Large intestine (tissue), 3 donors: ENCODE data around the gene SLC9A8. TPM values are rescaled to one million over a fixed set of nuclear protein-coding genes. Genes with fewer than 3 reads are reported as not detected.
A peak's percentile ranks its signal among the peaks of the same experiment; 100 is the strongest.

Source experiments
- DNase-seq, 2 donors: peaks; one replicate each; pipeline versions ENCODE4 v3.0.0 to v3.0.0-alpha.2; 2013
- H3K27ac ChIP-seq: one replicate; pipeline ENCODE4 v1.5.1; 2013; ENCODE audit warnings: low read length
- H3K27me3 ChIP-seq: 2 replicates; pipeline ENCODE4 v1.6.1; 2013; ENCODE audit warnings: low read length; ENCODE audit not compliant: control insufficient read depth, insufficient read depth
- H3K36me3 ChIP-seq: 2 replicates; pipeline ENCODE4 v1.6.1; 2013; ENCODE audit warnings: low read length; ENCODE audit not compliant: control insufficient read depth, insufficient read depth
- H3K4me1 ChIP-seq: one replicate; pipeline ENCODE4 v1.6.1; 2013; ENCODE audit warnings: low read length; ENCODE audit not compliant: control insufficient read depth, insufficient read depth
- H3K4me3 ChIP-seq: one replicate; pipeline ENCODE4 v1.5.1; 2013; ENCODE audit warnings: low read length
- H3K9me3 ChIP-seq: one replicate; pipeline ENCODE4 v1.6.1; 2013; ENCODE audit warnings: mild to moderate bottlenecking, low read depth, low read length, moderate library complexity; ENCODE audit not compliant: control insufficient read depth
- WGBS: methylation state at CpG from one replicate; pipeline ENCODE4 v1.1.5; 2013; ENCODE audit warnings: low lambda C conversion rate; ENCODE audit not compliant: insufficient coverage; 5-methylcytosine and 5-hydroxymethylcytosine counted together
- polyA plus RNA-seq: library from polyadenylated mRNA; unstranded; fragments of 120-200 nt; gene quantifications from one replicate; pipeline ENCODE4 v1.2.1, GENCODE V29; 2013

SLC9A8 gene
- polyA plus RNA-seq, 1 donor, result 11.3 TPM

DNA sequence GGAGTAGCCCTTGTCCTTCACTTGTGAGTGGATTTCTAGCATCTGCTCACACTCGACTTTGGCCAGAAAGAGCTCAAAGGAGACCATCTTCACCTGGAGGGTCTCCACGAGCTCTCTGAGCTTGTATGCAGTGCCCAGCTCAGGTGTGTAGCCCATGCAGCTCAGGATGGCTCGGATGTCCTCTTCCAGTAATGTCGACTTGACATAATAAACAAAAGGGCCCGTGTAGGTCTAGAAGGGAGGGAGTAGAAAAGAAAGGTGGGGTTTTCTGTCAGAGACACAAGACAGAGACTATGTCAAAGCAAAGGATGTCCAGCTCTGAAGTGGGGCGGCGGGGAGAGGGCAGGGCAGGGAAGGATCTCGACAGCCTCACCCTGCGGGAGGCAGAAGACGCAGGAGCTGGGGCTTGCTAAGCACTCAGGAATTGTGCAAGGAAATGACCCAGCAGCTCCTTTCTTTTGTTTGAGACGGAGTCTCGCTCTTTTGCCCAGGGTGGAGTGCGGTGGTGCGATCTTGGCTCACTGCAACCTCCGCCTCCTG is 94.1 kb downstream of the SLC9A8 start:
- H3K9me3 ChIP-seq, result peaks cover 5% of the 10 kb centered on the region
- DNase-seq, result no peak
- no peaks in the 10 kb centered on the region for H3K27me3 ChIP-seq
- H3K36me3 ChIP-seq, result peaks cover 56% of the 10 kb centered on the region
- WGBS, result no CpG with 5 or more reads among the region's 15 CpGs
- H3K27ac ChIP-seq, result no peak overlapping the region
- no peak overlapping the region for H3K4me3 ChIP-seq
- peaks cover 29% of the 10 kb centered on the region for H3K4me1 ChIP-seq

DNA sequence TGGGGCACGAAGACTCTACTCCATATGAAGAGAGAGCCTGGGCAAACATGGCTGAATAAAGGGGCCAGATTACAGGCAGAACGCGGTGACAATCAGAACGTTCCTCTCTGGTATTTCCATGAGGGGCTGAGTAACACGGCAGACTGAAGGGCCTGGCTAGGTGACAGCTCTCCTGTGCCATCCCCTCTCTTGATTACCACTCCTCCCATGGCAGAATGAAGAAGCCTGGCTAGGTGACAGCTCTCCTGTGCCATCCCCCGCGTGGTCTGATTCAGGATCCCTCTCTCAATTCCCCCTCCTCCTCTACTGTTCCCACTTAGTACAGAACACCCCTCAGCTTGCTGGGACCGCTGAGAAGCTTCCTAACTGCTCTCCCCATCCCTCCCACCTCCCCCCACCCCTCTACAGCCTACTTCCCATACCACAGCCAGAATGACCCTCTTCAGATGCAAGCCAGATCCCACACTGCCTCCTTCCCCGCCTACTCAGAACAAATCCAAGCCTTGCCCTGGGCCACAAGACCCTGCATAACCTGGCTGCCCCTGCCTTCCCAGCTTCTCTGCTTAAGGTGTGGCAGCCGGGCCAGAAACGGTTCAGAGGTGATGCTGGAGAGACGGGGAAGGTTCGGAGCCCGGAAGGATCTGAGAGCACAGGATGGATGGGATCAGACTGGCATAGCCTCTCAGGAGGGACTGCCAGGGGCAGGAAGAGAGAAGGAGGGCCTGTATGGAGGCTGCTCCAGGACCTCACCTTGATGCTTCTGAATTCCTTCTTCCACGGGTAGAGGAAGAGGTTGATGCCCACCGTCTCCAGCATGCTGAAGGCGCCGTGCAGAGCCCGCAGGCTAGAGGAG is 95.0 kb downstream of the SLC9A8 start:
- no peak overlapping the region for H3K27ac ChIP-seq
- H3K36me3 ChIP-seq, result peaks cover 56% of the 10 kb centered on the region
- no peak overlapping the region for H3K4me3 ChIP-seq
- no peaks in the 10 kb centered on the region for H3K27me3 ChIP-seq
- H3K9me3 ChIP-seq, result peaks cover 5% of the 10 kb centered on the region
- no CpG with 5 or more reads among the region's 19 CpGs for WGBS
- H3K4me1 ChIP-seq, result peaks cover 32% of the 10 kb centered on the region
- DNase-seq, result no peak

DNA sequence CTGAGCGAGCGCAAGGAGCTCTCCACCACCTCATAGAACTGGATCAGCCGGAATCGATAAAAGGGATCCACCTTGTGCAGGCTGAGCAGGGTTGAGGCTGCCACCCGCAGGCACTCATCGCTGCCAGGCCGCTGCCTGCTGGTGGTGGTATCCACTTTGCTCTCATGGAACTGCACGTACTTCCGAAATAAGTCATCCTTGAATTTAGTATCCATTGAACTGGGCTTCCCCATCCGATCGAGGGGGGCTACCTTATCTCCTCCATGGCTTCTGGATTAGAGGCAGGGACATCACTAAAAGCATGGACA is 95.6 kb downstream of the SLC9A8 start:
- H3K27ac ChIP-seq, result no peak overlapping the region
- H3K4me3 ChIP-seq, result no peak overlapping the region
- H3K36me3 ChIP-seq, result peaks cover 57% of the 10 kb centered on the region
- 100% methylated on average over 2 of the region's 11 CpGs for WGBS
- peaks cover 5% of the 10 kb centered on the region for H3K9me3 ChIP-seq
- DNase-seq, result no peak
- H3K27me3 ChIP-seq, result no peaks in the 10 kb centered on the region
- H3K4me1 ChIP-seq, result peaks cover 33% of the 10 kb centered on the region

DNA sequence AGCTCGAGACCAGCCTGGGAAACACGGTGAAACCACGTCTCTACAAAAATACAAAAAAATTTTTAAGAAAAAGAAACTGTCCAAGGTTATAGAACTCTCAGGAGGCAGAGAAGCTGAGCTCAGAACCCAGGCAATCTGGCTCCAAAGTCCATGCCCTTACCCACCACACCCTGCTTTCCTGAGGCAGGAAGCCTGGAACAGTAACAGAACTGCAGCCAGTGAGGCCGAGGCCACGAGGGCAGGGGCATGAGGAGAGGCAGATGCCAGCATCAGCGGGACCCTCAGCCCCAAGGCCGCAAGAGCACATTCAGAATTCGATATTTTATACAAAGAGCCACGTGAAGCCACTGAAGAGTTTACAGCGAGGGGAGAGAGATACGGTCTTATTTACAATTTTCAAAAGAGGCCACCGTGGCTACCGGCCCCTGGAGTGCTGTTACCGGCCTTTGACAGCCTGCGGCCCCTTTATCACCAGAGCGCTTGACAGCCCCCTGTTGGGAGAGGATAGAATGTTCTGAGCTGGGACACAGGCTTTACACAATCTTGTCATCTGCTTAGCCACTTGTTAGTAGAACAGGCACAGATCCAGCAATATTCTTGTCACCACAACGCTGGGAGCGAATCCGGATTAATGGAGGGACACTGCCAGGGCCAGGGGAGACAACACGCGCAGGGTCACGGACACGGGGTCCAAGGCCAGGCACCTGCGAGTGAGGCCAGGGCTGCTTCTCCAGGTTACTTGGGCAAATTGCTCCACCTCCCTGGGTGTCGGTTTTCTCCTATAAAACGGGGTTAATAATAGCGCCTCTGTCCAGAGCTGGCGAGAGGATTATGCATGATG is 97.1 kb downstream of the SLC9A8 start:
- Histone ChIP-seq H3K9me3 (peaks cover 5% of the 10 kb centered on the region), H3K4me1 (peaks cover 42% of the 10 kb centered on the region), H3K27ac (peak overlapping the region; percentile 87), H3K27me3 (no peaks in the 10 kb centered on the region), H3K36me3 (peaks cover 49% of the 10 kb centered on the region), H3K4me3 (no peak overlapping the region)
- DNase-seq, result peak; percentile 86 to 94
- 20% methylated on average over 1 of the region's 28 CpGs for WGBS

DNA sequence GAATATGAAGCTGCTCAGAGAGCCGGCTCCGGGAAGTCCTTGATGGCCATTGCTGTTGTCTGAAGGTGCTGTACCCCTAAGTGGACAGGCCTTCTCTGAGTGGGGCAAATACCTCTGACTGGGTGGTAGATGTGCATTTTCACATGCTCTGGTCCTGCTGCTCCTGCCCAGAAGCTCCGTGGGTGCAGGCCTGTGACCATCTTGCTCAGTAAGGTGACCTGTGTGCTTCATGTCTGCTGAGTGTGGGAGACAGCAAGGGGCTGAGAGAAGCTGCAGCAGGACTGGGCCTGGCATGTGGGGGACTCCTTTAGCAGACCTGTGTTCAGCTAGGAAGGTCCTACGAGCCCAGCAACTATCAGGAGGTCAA is 97.7 kb downstream of the SLC9A8 start:
- no peaks in the 10 kb centered on the region for H3K27me3 ChIP-seq
- peaks cover 42% of the 10 kb centered on the region for H3K4me1 ChIP-seq
- no CpG with 5 or more reads among the region's 4 CpGs for WGBS
- DNase-seq, result no peak
- H3K36me3 ChIP-seq, result peaks cover 43% of the 10 kb centered on the region
- peak overlapping the region; percentile 87 for H3K27ac ChIP-seq
- H3K4me3 ChIP-seq, result no peak overlapping the region
- peaks cover 5% of the 10 kb centered on the region for H3K9me3 ChIP-seq

DNA sequence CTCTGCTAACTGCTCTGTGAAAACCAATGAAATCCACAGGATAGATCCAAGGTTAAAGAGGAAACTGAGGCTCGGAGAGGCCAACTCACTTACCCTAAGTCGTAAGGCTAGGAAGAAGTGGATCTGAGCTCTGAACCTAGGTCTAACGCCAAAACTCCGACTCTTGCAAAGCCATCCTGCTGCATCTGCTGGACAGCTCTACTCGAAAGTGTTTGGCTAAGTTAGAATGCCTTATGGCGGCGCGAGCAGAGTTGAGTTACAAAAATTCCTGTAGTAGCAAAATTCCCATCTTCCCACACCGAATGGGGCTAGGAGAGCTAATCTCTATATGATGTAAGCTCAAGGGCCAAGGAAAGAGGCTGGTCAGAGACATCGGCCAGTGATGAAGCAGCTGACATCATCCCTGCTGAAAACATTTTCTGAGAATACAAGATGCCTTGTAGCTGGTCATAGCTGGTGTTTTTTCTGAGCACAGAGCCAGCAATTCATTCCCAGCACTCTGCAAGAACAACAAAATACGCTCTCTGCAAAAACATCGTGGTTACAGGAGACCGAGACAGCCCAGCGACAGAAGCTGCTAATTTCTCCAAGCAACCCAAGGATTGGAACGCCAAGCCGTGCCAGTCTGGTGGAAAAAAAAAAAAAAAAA is 100.9 kb downstream of the SLC9A8 start:
- Histone ChIP-seq H3K4me1 (peaks cover 53% of the 10 kb centered on the region), H3K27ac (no peak overlapping the region), H3K36me3 (peaks cover 14% of the 10 kb centered on the region), H3K27me3 (no peaks in the 10 kb centered on the region), H3K4me3 (peak overlapping the region; percentile 95), H3K9me3 (no peaks in the 10 kb centered on the region)
- WGBS, result 81% methylated on average over 6 of the region's 16 CpGs
- no peak for DNase-seq

DNA sequence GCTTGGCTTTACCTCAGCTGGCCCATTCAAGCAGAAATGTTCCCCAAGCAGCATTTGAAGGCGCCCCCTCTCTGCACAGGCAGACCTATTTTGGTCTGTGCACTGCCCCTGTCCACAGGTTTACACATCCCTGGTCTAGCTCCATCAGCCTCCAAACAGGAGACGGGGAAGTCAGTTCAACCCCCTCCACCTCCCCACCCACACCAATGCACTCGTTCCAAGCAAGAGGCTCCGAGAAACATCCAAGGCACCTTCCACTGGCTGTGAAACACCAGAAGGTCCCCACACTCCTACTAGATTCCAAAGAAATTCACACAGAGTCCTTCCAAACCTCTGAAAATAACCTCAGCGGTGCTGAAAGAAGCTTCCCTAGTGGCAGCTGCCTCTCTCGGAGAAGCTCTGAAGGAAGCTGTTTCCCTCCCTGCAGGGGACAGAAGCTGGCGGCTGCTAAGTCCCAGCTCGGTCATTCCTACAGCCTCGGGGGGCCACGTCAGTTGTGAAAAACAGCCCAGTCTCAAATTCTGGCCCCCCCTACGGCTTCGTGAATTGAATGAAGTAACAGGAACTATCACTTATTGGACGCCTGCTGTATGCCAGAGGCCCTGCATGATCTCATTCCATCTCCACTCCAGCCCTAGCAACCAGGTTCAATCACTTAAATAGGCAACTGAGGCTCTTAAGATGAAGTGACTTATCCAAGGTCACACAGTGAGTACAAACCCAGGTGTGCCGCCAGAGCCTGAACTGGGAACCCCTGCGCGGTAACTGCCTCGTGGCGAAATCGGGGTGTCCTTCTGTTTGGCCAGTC is 101.9 kb downstream of the SLC9A8 start:
- DNase-seq, result peak in 1 of 2 donors; percentile 52
- Histone ChIP-seq H3K9me3 (no peaks in the 10 kb centered on the region), H3K36me3 (peaks cover 8% of the 10 kb centered on the region), H3K4me3 (peak overlapping the region; percentile 95), H3K4me1 (peaks cover 44% of the 10 kb centered on the region), H3K27me3 (no peaks in the 10 kb centered on the region), H3K27ac (peak overlapping the region; percentile 99)
- WGBS, result no CpG with 5 or more reads among the region's 19 CpGs

DNA sequence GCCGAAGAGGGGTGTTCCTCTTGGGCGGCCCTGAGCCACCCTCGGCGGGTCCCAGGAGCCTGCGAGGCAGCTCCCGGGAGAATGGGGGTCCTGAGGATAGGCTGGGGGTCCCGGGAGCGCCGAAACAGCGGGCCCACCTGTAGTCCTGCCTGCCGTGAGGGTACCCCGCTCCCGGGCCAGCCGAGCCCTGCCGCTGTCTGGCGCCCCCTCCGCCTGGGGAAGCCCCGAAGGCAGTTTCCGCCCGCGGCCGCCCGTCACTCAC is 102.4 kb downstream of the SLC9A8 start:
- WGBS, result no CpG with 5 or more reads among the region's 23 CpGs
- no peak for DNase-seq
- H3K4me1 ChIP-seq, result peaks cover 39% of the 10 kb centered on the region
- peak overlapping the region; percentile 95 for H3K4me3 ChIP-seq
- H3K36me3 ChIP-seq, result peaks cover 8% of the 10 kb centered on the region
- peak overlapping the region; percentile 99 for H3K27ac ChIP-seq
- no peaks in the 10 kb centered on the region for H3K9me3 ChIP-seq
- H3K27me3 ChIP-seq, result no peaks in the 10 kb centered on the region

DNA sequence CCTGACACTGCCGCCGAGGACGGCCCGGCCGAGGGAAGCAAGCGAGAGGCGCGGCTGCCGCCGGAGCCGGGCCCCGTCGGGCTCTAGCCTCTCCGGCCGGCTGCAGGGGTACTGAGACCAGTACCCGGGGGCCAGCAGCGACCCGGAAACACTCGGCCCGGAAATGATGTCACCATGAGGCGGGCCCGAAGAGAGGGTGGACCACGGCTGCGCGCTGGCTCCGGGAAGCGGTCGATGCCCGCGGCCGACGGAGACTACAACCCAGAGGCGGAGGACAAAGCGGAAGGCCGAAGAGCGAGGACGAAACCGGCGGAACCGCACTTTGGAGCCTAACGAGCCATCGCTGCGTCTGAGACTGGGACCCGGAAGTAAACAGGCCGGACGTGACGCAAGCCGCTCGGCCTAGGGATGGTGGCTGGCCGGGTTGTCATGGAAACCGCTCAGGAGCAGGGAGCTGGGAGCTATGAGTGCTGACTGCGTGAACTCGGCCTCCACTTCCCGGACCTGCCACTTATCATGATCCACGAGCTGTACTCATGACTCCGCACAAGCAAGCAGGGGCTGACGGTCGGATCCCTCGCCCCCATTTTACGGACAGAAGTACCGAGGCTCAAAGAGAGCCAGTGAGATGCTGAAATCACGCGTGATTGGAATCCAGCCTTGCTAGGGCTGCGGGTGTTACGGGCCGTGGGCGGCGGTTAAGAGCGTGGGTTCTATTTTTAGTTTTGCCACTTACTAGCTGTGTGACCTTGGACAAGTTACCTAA is 102.9 kb downstream of the SLC9A8 start, which contains the start of gene SPATA2:
Gene SPATA2 (minus strand): TSS at position 150 of the 766 bp plus-strand sequence. CDS start 7,039 bp downstream, outside the sequence.
- DNase-seq, result peak; percentile 96 to 97
- Histone ChIP-seq H3K9me3 (no peaks in the 10 kb centered on the region), H3K4me1 (peaks cover 34% of the 10 kb centered on the region), H3K4me3 (peak within 1 kb of the TSS; percentile 95), H3K27me3 (no peaks in the 10 kb centered on the region), H3K36me3 (peaks cover 4% of the 10 kb centered on the region), H3K27ac (peak within 1 kb of the TSS; percentile 99)
- whole genome bisulfite sequencing, result no CpG with 5 or more reads among the region's 69 CpGs
